ENCODE results near the gene LYRM4. TPM values are rescaled to one million over a fixed set of nuclear protein-coding genes. Genes with fewer than 3 reads are reported as not detected.

The LYRM4 gene
- total RNA-seq, 1 donor from 2014 or later, result 39.0 TPM

DNA sequence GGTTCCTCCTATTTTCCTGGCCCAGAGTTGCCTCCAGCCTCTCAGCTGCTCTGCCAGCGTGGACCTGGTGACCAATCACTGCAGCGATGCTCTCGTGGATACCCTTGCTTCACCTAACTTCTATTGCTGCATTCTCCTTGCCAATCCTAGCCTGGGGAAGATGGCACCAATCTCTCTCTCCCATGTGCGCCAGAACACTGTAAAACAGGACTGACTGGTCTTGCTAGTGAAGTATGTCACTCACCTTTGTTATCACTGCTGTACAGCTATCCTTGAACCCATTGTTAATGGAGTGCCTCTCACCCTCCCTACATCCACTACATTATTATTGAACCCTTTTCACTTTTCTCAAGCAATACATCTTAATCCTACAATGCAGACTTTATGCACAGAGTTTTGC lies 80.1 kb downstream of the LYRM4 start:
- Mint-ChIP-seq H3K36me3 (ENCODE audit: low read depth, unreplicated experiment) (no peaks in the 10 kb centered on the region), H3K27ac (ENCODE audit: unreplicated experiment) (no peak overlapping the region), H3K9me3 (ENCODE audit: unreplicated experiment) (no peaks in the 10 kb centered on the region), H3K4me3 (ENCODE audit: unreplicated experiment) (no peak overlapping the region), H3K4me1 (ENCODE audit: unreplicated experiment) (peaks cover 27% of the 10 kb centered on the region), H3K27me3 (ENCODE audit: unreplicated experiment) (peaks cover 3% of the 10 kb centered on the region)
- TF ChIP-seq, protein P1, sequence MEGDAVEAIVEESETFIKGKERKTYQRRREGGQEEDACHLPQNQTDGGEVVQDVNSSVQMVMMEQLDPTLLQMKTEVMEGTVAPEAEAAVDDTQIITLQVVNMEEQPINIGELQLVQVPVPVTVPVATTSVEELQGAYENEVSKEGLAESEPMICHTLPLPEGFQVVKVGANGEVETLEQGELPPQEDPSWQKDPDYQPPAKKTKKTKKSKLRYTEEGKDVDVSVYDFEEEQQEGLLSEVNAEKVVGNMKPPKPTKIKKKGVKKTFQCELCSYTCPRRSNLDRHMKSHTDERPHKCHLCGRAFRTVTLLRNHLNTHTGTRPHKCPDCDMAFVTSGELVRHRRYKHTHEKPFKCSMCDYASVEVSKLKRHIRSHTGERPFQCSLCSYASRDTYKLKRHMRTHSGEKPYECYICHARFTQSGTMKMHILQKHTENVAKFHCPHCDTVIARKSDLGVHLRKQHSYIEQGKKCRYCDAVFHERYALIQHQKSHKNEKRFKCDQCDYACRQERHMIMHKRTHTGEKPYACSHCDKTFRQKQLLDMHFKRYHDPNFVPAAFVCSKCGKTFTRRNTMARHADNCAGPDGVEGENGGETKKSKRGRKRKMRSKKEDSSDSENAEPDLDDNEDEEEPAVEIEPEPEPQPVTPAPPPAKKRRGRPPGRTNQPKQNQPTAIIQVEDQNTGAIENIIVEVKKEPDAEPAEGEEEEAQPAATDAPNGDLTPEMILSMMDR (IDR thresholded peaks at IDR 0.05; ENCODE audit: unreplicated experiment), result no peak
- DNase-seq (ENCODE audit: low spot score), result no peak

DNA sequence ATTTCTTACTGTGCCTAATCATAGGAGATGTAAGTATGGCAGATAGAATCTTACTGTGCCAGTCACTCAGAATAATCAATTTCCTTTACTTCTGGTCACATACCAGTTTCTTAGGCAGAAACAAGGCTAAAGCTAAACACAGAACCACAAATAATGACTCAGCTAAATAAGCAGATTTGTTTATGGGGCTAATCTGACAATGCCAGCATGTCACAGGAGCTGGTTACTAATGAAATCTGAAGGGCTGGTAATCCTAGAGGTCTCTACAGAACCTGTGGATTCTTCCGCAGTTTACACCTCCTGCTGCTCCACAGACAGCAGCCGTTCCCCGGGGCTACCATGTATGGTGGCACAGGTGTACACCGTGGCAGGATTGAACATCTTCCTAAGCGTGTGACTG lies 80.8 kb downstream of the LYRM4 start:
- Mint-ChIP-seq H3K4me3 (ENCODE audit: unreplicated experiment) (no peak overlapping the region), H3K4me1 (ENCODE audit: unreplicated experiment) (peaks cover 32% of the 10 kb centered on the region), H3K27ac (ENCODE audit: unreplicated experiment) (no peak overlapping the region), H3K9me3 (ENCODE audit: unreplicated experiment) (no peaks in the 10 kb centered on the region), H3K27me3 (ENCODE audit: unreplicated experiment) (peaks cover 2% of the 10 kb centered on the region), H3K36me3 (ENCODE audit: low read depth, unreplicated experiment) (no peaks in the 10 kb centered on the region)
- TF ChIP-seq, protein P1 (IDR thresholded peaks at IDR 0.05; ENCODE audit: unreplicated experiment), result no peak
- DNase-seq (ENCODE audit: low spot score), result no peak

DNA sequence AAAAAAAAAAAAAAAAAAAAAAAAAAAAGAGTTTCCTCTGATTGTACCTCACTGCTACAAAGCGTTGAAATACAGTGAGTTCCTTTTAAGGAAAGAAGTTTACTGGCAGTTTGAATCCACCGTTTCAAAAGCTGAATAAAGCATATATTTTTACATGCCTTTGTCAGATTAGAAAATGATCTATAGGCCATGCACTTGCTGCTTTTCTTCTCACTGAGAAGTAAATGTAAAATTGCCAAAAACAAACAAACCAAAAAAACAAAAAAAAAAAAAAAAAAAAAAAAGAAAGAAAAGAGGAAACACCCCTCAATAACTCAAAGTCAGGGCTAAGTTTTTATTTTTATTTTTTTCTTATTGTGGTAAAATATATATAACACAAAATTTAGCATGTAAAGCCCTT lies 81.9 kb downstream of the LYRM4 start:
- peak overlapping the region; percentile 91 for H3K27ac Mint-ChIP-seq (ENCODE audit: unreplicated experiment)
- peaks cover 42% of the 10 kb centered on the region for H3K4me1 Mint-ChIP-seq (ENCODE audit: unreplicated experiment)
- H3K4me3 Mint-ChIP-seq (ENCODE audit: unreplicated experiment), result no peak overlapping the region
- TF ChIP-seq, protein P1 (IDR thresholded peaks at IDR 0.05; ENCODE audit: unreplicated experiment), result no peak
- DNase-seq (ENCODE audit: low spot score), result no peak
- H3K9me3 Mint-ChIP-seq (ENCODE audit: unreplicated experiment), result no peaks in the 10 kb centered on the region
- no peaks in the 10 kb centered on the region for H3K36me3 Mint-ChIP-seq (ENCODE audit: low read depth, unreplicated experiment)
- peaks cover 1% of the 10 kb centered on the region for H3K27me3 Mint-ChIP-seq (ENCODE audit: unreplicated experiment)

DNA sequence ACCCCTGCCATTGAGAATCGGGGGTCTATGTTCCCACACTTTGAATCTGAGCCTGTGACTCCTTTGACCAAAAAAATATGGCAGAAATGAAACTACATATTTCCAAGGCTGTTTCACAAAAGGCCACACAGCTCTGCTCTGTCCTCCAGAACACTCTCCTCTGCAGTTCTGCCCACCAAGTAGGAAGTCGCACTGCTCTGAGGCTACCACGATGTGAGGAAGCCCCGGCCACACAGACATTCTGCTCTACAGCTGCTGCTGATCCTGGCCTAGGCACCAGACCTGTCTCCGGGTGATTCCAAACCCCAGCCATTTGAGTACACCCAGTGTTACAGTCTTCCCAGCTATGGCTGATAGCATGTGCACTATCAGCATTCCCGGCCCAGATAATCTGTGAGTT lies 85.1 kb downstream of the LYRM4 start:
- H3K27ac Mint-ChIP-seq (ENCODE audit: unreplicated experiment), result no peak overlapping the region
- peaks cover 45% of the 10 kb centered on the region for H3K4me1 Mint-ChIP-seq (ENCODE audit: unreplicated experiment)
- H3K9me3 Mint-ChIP-seq (ENCODE audit: unreplicated experiment), result no peaks in the 10 kb centered on the region
- H3K36me3 Mint-ChIP-seq (ENCODE audit: low read depth, unreplicated experiment), result no peaks in the 10 kb centered on the region
- no peak overlapping the region for H3K4me3 Mint-ChIP-seq (ENCODE audit: unreplicated experiment)
- TF ChIP-seq, protein P1 (IDR thresholded peaks at IDR 0.05; ENCODE audit: unreplicated experiment), result no peak
- DNase-seq (ENCODE audit: low spot score), result no peak
- no peaks in the 10 kb centered on the region for H3K27me3 Mint-ChIP-seq (ENCODE audit: unreplicated experiment)

DNA sequence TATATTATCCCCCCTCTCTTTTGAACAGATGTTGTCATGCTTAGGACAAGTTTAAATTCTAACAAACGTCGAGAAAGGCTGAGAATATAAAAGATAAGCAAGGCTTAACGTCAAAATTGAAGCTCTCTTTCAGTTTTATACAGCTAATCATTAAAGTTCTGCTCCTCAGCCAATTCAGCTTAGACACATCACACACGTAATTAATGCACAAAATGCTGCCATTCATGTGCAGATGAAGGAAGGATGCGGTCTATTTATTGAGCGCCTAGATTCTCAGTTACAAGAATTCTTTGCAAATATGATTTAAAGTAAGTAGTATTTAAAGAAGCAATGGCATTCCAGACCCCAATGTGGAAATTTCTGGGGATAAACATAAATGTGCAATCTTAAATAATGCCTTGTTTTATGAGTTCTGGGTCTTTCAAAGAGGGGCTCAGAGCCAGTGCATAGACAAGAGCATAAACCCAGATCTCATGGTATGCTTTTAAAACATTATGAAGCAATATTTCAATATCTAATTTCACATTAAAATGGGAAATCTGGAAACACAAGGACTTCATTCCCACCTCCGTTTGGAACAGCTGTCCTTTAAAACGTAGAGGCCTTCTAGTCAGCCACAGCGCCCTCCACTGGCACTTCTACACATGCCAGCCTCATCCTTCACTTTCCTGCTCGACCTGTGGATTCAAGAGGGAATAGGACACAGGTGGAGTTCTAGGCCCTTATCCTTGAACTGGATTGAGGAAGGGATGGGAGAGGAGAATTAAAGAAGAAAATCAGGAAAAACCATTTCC lies 85.8 kb downstream of the LYRM4 start:
- peak; percentile 72 for DNase-seq (ENCODE audit: low spot score)
- peak overlapping the region; percentile 76 for H3K27ac Mint-ChIP-seq (ENCODE audit: unreplicated experiment)
- H3K9me3 Mint-ChIP-seq (ENCODE audit: unreplicated experiment), result no peaks in the 10 kb centered on the region
- no peaks in the 10 kb centered on the region for H3K36me3 Mint-ChIP-seq (ENCODE audit: low read depth, unreplicated experiment)
- peaks cover 38% of the 10 kb centered on the region for H3K4me1 Mint-ChIP-seq (ENCODE audit: unreplicated experiment)
- H3K27me3 Mint-ChIP-seq (ENCODE audit: unreplicated experiment), result no peaks in the 10 kb centered on the region
- TF ChIP-seq, protein P1 (IDR thresholded peaks at IDR 0.05; ENCODE audit: unreplicated experiment), result peak; percentile 70
- no peak overlapping the region for H3K4me3 Mint-ChIP-seq (ENCODE audit: unreplicated experiment)
